ENCODE results near the gene ZNF785.
"Not testable (repeated sequence)": the region's sequence is repeated elsewhere in the genome, so short reads cannot be mapped to it uniquely, and the experiment has no call there.

The ZNF785 gene

GRCh38 chr16:30539986-30540526 is 45.4 kb downstream of the ZNF785 start:
- DNase-seq (ENCODE audit: low read depth, low spot score), result not testable (repeated sequence)

GRCh38 chr16:30539000-30539964 is 46.2 kb downstream of the ZNF785 start:
- no peak for DNase-seq (ENCODE audit: low read depth, low spot score)

- DNase-seq (ENCODE audit: low read depth, low spot score), result not testable (repeated sequence)
These were observed 49.0 kb downstream of the ZNF785 start for GRCh38 chr16:30536391-30537024.

- DNase-seq (ENCODE audit: low read depth, low spot score), result no peak
These were observed 49.7 kb downstream of the ZNF785 start for GRCh38 chr16:30535777-30536190.

- no peak for DNase-seq (ENCODE audit: low read depth, low spot score)
These were observed 50.3 kb downstream of the ZNF785 start for GRCh38 chr16:30535106-30535776.

GRCh38 chr16:30534368-30535105 is 51.0 kb downstream of the ZNF785 start, which contains the start of gene ZNF747:
Gene ZNF747, minus strand, starts transcription at chr16:30534858. Its CDS starts 179 bp downstream, at chr16:30534679.
- no peak for DNase-seq (ENCODE audit: low read depth, low spot score)

GRCh38 chr16:30533748-30534367 is 51.6 kb downstream of the ZNF785 start:
- no peak for DNase-seq (ENCODE audit: low read depth, low spot score)

- no peak for DNase-seq (ENCODE audit: low read depth, low spot score)
These were observed 52.4 kb downstream of the ZNF785 start for GRCh38 chr16:30533146-30533522.

GRCh38 chr16:30532285-30533145 is 53.0 kb downstream of the ZNF785 start:
- no peak for DNase-seq (ENCODE audit: low read depth, low spot score)
